DND-41 (cell line): ENCODE results near the gene POU6F2.

Source experiments
- ATAC-seq: fragments of 200-7000 bp; cut with Tn5 transposase; 3 replicates; pipeline ENCODE4 v1.9.1; 2021; ENCODE audit warnings: low read depth; ENCODE audit not compliant: insufficient read depth
- DNase-seq: peaks from one replicate; pipeline ENCODE4 v3.0.0-alpha.2; 2020
- H2AFZ ChIP-seq: 2 replicates; pipeline ENCODE4 v1.6.0; 2012; ENCODE audit warnings: low read depth, low read length
- H3K27ac ChIP-seq: 2 replicates; pipeline ENCODE4 v1.5.1; 2012; ENCODE audit warnings: low read length, inconsistent platforms
- H3K27me3 ChIP-seq: fragments of 200-600 bp; sonication (generic); 2 replicates; pipeline ENCODE4 v1.6.0; 2012; ENCODE audit warnings: low read length, mild to moderate bottlenecking, inconsistent platforms; ENCODE audit not compliant: insufficient read depth, poor library complexity
- H3K36me3 ChIP-seq: 2 replicates; pipeline ENCODE4 v1.5.1; 2012; ENCODE audit warnings: low read length, inconsistent platforms; ENCODE audit not compliant: insufficient read depth
- H3K4me1 ChIP-seq: 2 replicates; pipeline ENCODE4 v1.5.1; 2012; ENCODE audit warnings: mild to moderate bottlenecking, low read length; ENCODE audit not compliant: insufficient read depth
- H3K4me2 ChIP-seq: 2 replicates; pipeline ENCODE4 v1.6.0; 2012; ENCODE audit warnings: mild to moderate bottlenecking, moderate library complexity, low read length, inconsistent platforms; ENCODE audit not compliant: insufficient read depth
- H3K4me3 ChIP-seq, 2 experiments: fragments of 200-600 bp in 1 of 2; shearing (Covaris generic) in 1 of 2; 2 replicates each; pipeline ENCODE4 v1.5.1; 2012 to 2016; ENCODE audit warnings: inconsistent platforms in 2 of 2, low read length in 2 of 2, mild to moderate bottlenecking in 2 of 2, low read depth in 1 of 2, moderate library complexity in 1 of 2
- H3K79me2 ChIP-seq: 2 replicates; pipeline ENCODE4 v1.6.0; 2012; ENCODE audit warnings: low read length, inconsistent platforms; ENCODE audit not compliant: insufficient read depth
- H3K9ac ChIP-seq: 2 replicates; pipeline ENCODE4 v1.6.0; 2012; ENCODE audit warnings: low read depth, mild to moderate bottlenecking, inconsistent platforms, low read length, moderate library complexity
- H3K9me3 ChIP-seq: 2 replicates; pipeline ENCODE4 v1.5.1; 2012; ENCODE audit warnings: low read length, moderate library complexity, mild to moderate bottlenecking, inconsistent platforms; ENCODE audit not compliant: insufficient read depth, severe bottlenecking
- H4K20me1 ChIP-seq: 2 replicates; pipeline ENCODE4 v1.6.0; 2012; ENCODE audit warnings: low read length; ENCODE audit not compliant: insufficient read depth
- EZH2 ChIP-seq: IDR thresholded peaks from 3 replicates; pipeline ENCODE4 v1.6.1; 2012; ENCODE audit warnings: borderline replicate concordance, low read depth, mild to moderate bottlenecking, moderate library complexity, low read length, inconsistent platforms; ENCODE audit not compliant: severe bottlenecking
- TF ChIP-seq, protein P1 (sequence below): IDR thresholded peaks from 2 replicates; pipeline ENCODE4 v1.5.1; 2012; ENCODE audit warnings: borderline replicate concordance, low read length, moderate library complexity, mild to moderate bottlenecking; ENCODE audit not compliant: poor library complexity, severe bottlenecking; ENCODE audit errors: extremely low read depth

POU6F2 gene

DNA sequence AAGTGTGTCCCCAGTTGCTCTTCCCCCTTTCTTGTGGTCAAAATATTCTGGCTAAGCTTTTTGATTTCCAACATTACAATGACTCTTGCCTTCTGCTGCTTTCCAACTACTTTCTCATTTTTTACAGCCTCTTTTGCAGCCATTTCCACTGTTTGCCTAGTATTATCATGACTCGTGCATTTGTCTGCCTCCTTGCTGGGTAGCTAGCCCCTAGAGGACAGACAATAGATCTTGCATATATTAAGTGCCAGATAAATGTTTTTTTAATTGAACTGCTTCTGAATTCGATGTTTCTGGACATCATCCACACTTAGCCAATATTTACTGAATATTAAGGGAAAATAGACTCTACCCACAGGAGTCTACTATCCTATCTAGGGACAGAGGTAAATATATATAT lies 124.5 kb downstream of the POU6F2 start:
- Histone ChIP-seq H4K20me1 (no peaks in the 10 kb centered on the region), H3K4me1 (no peaks in the 10 kb centered on the region), H3K9me3 (no peaks in the 10 kb centered on the region), H3K27ac (no peak overlapping the region), H3K4me3 (no peak overlapping the region), H2AFZ (no peak overlapping the region), H3K36me3 (no peaks in the 10 kb centered on the region), H3K4me2 (no peak overlapping the region), H3K9ac (no peak overlapping the region), H3K79me2 (no peaks in the 10 kb centered on the region), H3K27me3 (peaks cover 8% of the 10 kb centered on the region)
- DNase-seq (no peak), ATAC-seq (no peak)
- TF ChIP-seq, protein P1, sequence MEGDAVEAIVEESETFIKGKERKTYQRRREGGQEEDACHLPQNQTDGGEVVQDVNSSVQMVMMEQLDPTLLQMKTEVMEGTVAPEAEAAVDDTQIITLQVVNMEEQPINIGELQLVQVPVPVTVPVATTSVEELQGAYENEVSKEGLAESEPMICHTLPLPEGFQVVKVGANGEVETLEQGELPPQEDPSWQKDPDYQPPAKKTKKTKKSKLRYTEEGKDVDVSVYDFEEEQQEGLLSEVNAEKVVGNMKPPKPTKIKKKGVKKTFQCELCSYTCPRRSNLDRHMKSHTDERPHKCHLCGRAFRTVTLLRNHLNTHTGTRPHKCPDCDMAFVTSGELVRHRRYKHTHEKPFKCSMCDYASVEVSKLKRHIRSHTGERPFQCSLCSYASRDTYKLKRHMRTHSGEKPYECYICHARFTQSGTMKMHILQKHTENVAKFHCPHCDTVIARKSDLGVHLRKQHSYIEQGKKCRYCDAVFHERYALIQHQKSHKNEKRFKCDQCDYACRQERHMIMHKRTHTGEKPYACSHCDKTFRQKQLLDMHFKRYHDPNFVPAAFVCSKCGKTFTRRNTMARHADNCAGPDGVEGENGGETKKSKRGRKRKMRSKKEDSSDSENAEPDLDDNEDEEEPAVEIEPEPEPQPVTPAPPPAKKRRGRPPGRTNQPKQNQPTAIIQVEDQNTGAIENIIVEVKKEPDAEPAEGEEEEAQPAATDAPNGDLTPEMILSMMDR: no peak
- no peak for TF ChIP-seq EZH2

- no peak overlapping the region for H2AFZ ChIP-seq
- H3K9ac ChIP-seq: no peak overlapping the region
- no peak overlapping the region for H3K4me2 ChIP-seq
- no peaks in the 10 kb centered on the region for H3K79me2 ChIP-seq
- H3K27ac ChIP-seq: no peak overlapping the region
- DNase-seq (no peak), ATAC-seq (no peak)
- no peaks in the 10 kb centered on the region for H3K4me1 ChIP-seq
- H3K27me3 ChIP-seq: peaks cover 5% of the 10 kb centered on the region
- H3K4me3 ChIP-seq: no peak overlapping the region
- no peaks in the 10 kb centered on the region for H3K36me3 ChIP-seq
- TF ChIP-seq EZH2: no peak
- TF ChIP-seq, protein P1: no peak
- H4K20me1 ChIP-seq: no peaks in the 10 kb centered on the region
- H3K9me3 ChIP-seq: no peaks in the 10 kb centered on the region
These were observed 128.0 kb downstream of the POU6F2 start for GRCh38 chr7:39105720-39106119.

GRCh38 chr7:39125846-39126245 lies 148.1 kb downstream of the POU6F2 start:
- H3K4me1 ChIP-seq: no peaks in the 10 kb centered on the region
- H3K27me3 ChIP-seq: peaks cover 6% of the 10 kb centered on the region
- H3K27ac ChIP-seq: no peak overlapping the region
- no peak overlapping the region for H3K9ac ChIP-seq
- DNase-seq (no peak), ATAC-seq (no peak)
- no peak overlapping the region for H2AFZ ChIP-seq
- no peaks in the 10 kb centered on the region for H3K36me3 ChIP-seq
- H3K79me2 ChIP-seq: no peaks in the 10 kb centered on the region
- H3K4me2 ChIP-seq: no peak overlapping the region
- TF ChIP-seq, protein P1: no peak
- TF ChIP-seq EZH2: no peak
- H4K20me1 ChIP-seq: no peaks in the 10 kb centered on the region
- no peaks in the 10 kb centered on the region for H3K9me3 ChIP-seq
- H3K4me3 ChIP-seq: no peak overlapping the region

GRCh38 chr7:39127058-39127457 lies 149.3 kb downstream of the POU6F2 start:
- no peak for TF ChIP-seq EZH2
- TF ChIP-seq, protein P1: no peak
- H2AFZ ChIP-seq: no peak overlapping the region
- H3K4me2 ChIP-seq: no peak overlapping the region
- H3K4me1 ChIP-seq: no peaks in the 10 kb centered on the region
- H3K4me3 ChIP-seq: no peak overlapping the region
- no peak overlapping the region for H3K9ac ChIP-seq
- no peak for DNase-seq
- H4K20me1 ChIP-seq: no peaks in the 10 kb centered on the region
- peaks cover 6% of the 10 kb centered on the region for H3K27me3 ChIP-seq
- no peak for ATAC-seq
- no peaks in the 10 kb centered on the region for H3K36me3 ChIP-seq
- no peaks in the 10 kb centered on the region for H3K9me3 ChIP-seq
- no peak overlapping the region for H3K27ac ChIP-seq
- no peaks in the 10 kb centered on the region for H3K79me2 ChIP-seq
